Testis (tissue), 2 donors: ENCODE measurements around the gene HOXA3.

Experiments
- POLR2A ChIP-seq: fragments of 450-650 bp; IDR thresholded peaks from one replicate; pipeline ENCODE4 v1.6.1; 2017; ENCODE audit warnings: antibody characterized with exemption, mild to moderate bottlenecking, moderate library complexity
- TF ChIP-seq, protein P1 (sequence below), 3 experiments: fragments of 450-650 bp in 2 of 3; fragments of 200-600 bp in 1 of 3; sonication (generic) in 1 of 3; IDR thresholded peaks; one replicate each; pipeline ENCODE4 v1.5.1; 2016 to 2019; ENCODE audit warnings: antibody characterized with exemption in 3 of 3, mild to moderate bottlenecking in 2 of 3, moderate library complexity in 1 of 3

DNA sequence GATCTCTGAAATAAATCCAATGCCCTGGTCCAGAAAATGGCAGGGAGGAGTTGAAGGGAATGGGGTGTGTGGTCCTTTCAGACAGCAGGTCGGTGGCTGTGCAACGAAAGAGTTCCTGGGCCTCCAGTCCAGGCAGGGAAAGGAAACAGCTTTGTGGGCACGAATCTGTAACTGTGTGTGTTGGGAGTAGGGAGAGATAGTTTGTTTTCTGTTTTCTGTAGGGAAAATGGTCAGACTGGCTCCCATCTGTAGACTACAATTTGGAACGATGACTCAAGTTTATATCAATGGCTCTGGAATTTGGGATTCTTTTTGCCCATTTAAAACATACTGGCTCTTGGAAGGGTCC, 15.5 kb upstream of the HOXA3 start:
- TF ChIP-seq, protein P1, sequence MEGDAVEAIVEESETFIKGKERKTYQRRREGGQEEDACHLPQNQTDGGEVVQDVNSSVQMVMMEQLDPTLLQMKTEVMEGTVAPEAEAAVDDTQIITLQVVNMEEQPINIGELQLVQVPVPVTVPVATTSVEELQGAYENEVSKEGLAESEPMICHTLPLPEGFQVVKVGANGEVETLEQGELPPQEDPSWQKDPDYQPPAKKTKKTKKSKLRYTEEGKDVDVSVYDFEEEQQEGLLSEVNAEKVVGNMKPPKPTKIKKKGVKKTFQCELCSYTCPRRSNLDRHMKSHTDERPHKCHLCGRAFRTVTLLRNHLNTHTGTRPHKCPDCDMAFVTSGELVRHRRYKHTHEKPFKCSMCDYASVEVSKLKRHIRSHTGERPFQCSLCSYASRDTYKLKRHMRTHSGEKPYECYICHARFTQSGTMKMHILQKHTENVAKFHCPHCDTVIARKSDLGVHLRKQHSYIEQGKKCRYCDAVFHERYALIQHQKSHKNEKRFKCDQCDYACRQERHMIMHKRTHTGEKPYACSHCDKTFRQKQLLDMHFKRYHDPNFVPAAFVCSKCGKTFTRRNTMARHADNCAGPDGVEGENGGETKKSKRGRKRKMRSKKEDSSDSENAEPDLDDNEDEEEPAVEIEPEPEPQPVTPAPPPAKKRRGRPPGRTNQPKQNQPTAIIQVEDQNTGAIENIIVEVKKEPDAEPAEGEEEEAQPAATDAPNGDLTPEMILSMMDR (IDR thresholded peaks at IDR 0.05): no peak
- TF ChIP-seq POLR2A: no peak
